ENCODE results near the gene ATXN7L3.

The ATXN7L3 gene

DNA sequence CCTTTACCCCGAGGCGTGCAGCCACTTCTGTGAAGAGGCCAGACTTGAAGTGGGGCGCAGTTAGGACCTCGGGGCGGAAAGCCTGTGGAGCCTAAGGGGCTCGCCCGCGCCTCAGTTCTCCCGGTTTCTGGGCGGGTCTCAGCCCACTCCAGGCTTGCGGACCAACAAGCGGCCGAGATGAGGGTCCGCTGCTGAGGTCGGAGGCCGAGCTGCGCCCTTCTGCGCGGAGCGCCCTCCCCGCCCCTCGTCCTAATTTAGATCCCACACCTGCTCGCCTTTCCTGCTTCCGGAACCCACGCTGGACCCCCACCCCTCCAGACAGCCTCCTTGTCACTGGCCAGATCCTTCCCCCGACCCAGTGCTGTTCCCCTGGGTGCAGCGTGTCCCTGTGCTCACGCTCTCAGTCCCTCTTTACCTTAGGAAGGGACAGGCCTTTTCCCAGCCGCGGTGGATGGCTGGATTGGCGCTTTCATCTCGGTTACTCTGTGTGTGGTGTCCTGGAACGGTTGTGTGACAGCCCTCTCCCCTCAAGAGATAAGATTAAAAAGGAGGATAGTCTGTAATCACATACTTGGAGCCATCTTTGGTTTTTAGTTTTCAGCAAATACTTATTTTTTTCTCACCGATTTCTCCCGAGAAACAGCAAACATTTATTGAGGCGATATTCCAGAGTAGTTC is 933 bp upstream of the ATXN7L3 start:
- peak overlapping the region; percentile 81 for H3K4me3 ChIP-seq (ENCODE audit: low read length)
- no peak for TF ChIP-seq ZNF274 (IDR thresholded peaks at IDR 0.05; ENCODE audit: low read depth, low read length)

DNA sequence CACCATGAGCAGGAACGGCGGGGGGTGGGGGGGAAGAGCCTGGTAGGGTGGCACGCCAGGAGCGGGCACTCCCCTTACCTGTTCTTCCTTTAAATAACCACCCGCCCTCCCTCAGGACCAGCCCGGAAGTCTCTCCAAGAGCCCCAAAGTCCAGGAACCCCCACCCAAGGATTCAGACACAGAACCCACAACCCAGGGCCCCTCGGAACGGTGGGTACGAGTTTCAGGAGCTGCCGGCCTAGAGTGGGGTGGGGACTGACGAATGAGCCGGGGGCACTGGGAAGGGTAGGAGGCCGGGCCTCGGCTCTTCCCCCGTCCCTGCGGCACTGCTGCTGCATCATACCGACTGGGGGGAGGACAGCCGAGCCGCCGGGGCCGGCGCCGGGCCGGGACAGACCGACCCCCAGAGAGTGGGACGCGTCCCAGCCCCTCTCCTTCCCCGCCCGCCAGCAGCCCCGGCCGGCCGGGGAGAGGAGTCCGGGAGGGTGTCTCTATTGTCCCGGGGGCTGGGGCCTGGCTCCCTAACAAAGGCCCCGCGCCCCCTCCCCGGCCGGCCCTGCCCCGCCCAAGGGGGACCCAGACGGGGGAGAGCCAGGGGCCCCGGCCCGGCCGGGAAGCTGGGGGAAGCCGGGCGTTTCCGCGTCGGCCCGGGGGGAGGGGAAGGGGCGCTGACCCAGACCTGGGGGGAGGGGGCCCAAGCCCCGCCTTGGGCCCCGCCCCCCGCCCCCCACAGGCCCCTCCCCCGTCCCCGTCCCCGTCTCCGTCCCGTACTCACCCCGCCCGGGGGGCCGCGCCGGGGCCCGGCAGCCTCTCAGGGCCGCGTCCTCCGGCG is 747 bp downstream of the ATXN7L3 start:
- TF ChIP-seq ZNF274 (IDR thresholded peaks at IDR 0.05; ENCODE audit: low read depth, low read length) = no peak
- H3K4me3 ChIP-seq (ENCODE audit: low read length) = peak overlapping the region; percentile 93

DNA sequence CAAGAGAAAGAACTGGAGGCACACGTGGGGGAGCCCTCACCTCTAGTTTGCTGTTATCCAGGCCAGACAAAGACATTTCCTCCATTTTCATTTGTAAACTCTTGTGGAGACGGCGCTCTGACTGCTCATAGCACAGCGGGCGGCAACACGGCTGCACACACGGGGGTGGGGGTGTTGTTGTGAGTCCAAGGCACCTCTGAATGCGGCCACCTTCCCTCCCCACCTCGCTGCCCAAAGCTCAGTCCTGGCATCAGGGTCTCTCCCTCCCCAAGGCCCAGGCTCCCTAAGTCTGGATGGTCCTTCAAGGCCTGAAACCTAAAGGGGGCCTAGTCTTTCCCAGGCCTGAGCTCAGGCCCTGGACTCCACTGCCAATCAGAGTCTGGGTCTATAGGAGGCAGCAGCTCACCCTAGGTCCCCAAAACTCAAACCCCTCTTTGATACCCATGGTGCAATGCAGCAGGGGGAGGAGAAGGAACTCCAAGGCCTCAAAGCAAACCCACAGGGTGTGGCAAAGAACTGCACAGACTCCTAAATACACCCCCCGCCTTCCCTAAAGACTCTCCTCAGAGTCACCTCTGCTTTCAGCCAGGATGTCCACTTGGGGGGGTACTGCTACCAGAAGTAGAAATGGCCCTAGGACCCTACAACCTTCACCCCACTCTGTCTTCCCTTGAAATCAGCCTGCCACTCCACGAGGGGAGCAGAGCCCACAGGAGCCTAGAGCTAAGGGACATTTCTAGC is 1.5 kb downstream of the ATXN7L3 start:
- TF ChIP-seq ZNF274 (IDR thresholded peaks at IDR 0.05; ENCODE audit: low read depth, low read length) = no peak
- peak overlapping the region; percentile 93 for H3K4me3 ChIP-seq (ENCODE audit: low read length)

DNA sequence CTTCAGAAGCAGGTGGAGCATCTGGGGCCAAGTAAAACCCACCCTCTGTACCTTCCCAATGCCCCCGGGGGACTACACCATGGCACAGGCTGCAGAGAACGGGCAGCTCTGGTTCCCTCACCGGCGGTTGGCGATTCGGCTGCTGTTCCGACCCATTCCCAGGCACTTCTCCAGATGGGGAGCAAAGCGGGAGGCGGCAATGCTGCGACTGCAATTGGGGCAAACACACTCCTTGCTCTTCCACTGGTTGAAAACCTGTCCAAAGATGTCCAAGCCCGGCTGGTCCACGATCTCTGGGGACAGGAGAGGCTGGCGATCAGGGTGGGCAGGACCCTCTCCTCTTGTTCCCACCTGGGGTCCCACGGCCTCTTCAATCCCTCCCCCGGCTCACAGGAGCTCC is 2.6 kb downstream of the ATXN7L3 start:
- no peak overlapping the region for H3K4me3 ChIP-seq (ENCODE audit: low read length)
- TF ChIP-seq ZNF274 (IDR thresholded peaks at IDR 0.05; ENCODE audit: low read depth, low read length) = no peak

DNA sequence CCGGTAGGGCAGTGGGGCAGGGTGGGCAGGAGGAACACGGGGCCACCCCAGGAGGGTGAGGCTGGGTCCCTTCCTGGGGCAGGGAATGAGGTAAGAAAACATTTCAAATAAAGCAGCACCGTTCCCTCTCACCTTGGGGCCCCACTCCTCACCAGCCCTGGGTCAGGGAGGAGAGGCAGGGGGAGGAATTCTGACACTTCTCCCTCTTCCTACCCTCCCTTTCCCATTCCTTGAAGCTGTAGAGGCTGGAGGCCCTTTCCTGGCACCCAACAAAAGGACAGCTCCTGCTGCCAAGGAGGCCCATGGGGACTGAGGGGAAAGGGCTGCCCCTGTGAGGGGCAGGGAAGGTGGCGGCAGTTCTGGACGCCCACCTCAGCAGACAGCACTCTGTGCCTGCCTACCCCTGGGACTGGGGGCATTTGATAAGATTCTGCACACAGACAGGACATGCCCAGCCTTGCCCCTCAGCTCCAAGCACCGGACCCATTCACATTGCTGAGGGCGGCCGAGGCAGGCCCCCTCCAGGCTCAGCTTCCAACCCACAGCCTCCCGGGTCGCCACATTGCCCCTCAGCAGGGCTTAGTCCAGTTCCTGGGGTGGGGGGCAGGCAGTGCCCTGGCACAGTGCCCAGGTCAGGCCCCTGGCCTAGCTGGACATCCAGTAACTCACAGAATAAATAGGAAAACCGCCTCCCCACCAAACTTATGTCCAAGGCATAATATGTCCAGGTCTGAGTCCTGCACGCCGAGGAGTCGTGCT is 6.2 kb downstream of the ATXN7L3 start:
- H3K4me3 ChIP-seq (ENCODE audit: low read length) = no peak overlapping the region
- no peak for TF ChIP-seq ZNF274 (IDR thresholded peaks at IDR 0.05; ENCODE audit: low read depth, low read length)

DNA sequence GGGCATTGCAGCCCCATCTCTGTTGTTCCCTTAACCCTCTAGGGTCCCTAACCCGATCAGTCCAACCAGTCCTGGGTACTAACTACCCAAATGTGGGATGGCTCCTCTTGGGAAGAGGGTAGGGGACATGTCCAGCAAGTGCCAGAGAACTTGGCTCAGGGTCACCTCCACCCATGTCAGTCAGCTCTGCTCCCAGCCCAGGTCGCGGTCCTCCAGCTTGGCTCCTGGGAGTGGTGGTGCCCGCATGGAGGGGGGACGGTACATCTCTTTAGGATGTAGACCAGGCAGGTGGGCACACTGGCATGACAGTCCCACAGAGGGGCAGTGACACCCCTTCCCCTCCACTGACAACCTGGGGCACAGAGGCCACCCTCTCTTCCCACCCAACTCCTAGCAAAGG is 6.9 kb downstream of the ATXN7L3 start:
- TF ChIP-seq ZNF274 (IDR thresholded peaks at IDR 0.05; ENCODE audit: low read depth, low read length) = no peak
- H3K4me3 ChIP-seq (ENCODE audit: low read length) = no peak overlapping the region

DNA sequence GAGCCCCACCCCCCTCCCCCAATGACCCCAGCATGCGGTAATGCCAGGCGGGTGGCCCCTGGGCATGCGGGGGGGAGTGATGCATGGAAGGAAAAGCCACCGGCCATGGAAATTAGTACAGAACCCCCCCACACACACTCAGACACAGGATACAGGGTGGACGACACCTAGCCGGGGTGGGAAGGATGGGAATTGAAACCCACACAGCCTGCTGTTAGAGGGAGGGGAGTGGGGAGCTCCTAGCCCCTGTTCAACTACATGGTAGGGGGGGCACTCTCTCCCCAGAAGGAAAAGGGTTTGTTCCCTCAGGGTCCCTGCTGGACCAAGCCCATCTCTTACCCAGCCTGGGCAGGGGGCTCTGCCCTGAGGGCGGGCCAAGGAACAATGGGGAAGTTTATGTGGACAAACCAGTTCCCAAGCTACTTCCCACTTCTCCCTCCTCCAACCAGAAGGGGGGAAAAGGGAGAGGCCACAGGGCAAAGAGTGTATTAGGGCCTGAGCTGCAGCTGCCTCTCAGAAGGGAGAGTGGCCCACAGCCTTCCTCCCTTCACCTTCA is 7.7 kb downstream of the ATXN7L3 start:
- no peak for TF ChIP-seq ZNF274 (IDR thresholded peaks at IDR 0.05; ENCODE audit: low read depth, low read length)
- no peak overlapping the region for H3K4me3 ChIP-seq (ENCODE audit: low read length)

DNA sequence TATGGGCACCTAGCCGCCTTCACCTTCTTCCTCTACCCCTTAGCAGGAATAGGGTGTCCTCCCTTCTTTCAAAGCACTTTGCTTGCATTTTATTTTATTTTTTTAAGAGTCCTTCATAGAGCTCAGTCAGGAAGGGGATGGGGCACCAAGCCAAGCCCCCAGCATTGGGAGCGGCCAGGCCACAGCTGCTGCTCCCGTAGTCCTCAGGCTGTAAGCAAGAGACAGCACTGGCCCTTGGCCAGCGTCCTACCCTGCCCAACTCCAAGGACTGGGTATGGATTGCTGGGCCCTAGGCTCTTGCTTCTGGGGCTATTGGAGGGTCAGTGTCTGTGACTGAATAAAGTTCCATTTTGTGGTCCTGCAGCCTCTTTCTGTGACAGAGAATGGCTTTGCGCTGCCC is 8.3 kb downstream of the ATXN7L3 start:
- TF ChIP-seq ZNF274 (IDR thresholded peaks at IDR 0.05; ENCODE audit: low read depth, low read length) = no peak
- no peak overlapping the region for H3K4me3 ChIP-seq (ENCODE audit: low read length)

DNA sequence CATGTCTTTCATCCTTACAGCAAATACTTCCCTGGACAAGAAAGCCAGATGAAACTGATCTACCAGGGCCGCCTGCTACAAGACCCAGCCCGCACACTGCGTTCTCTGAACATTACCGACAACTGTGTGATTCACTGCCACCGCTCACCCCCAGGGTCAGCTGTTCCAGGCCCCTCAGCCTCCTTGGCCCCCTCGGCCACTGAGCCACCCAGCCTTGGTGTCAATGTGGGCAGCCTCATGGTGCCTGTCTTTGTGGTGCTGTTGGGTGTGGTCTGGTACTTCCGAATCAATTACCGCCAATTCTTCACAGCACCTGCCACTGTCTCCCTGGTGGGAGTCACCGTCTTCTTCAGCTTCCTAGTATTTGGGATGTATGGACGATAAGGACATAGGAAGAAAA is 9.2 kb downstream of the ATXN7L3 start:
- TF ChIP-seq ZNF274 (IDR thresholded peaks at IDR 0.05; ENCODE audit: low read depth, low read length) = no peak
- no peak overlapping the region for H3K4me3 ChIP-seq (ENCODE audit: low read length)

DNA sequence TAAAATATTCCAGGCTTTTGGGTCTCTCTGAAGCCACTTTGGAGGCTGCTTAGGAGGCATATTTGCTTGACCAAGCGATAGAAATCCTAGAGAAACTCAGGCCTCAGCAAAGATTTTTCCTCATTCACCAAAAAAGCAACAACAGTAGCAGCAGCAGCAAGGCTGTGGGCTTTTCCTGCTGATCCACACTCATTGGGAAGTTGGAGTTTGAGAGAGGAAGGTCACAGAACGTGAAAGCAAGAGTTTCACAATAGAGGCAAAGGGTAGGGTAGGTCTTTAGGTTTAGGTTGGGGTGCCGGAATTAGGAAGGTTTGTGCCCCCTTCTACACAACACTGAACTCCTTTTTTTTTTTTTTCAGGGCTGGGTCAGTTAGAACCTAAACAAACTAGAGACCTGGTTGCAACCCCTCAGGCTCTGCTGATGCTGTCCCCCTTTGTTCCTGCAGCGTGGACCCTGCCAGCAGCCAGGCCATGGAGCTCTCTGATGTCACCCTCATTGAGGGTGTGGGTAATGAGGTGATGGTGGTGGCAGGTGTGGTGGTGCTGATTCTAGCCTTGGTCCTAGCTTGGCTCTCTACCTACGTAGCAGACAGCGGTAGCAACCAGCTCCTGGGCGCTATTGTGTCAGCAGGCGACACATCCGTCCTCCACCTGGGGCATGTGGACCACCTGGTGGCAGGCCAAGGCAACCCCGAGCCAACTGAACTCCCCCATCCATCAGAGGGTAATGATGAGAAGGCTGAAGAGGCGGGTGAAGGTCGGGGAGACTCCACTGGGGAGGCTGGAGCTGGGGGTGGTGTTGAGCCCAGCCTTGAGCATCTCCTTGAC is 10.9 kb downstream of the ATXN7L3 start:
- TF ChIP-seq ZNF274 (IDR thresholded peaks at IDR 0.05; ENCODE audit: low read depth, low read length) = no peak
- H3K4me3 ChIP-seq (ENCODE audit: low read length) = no peak overlapping the region; the same call in 1 of the 2 replicates

DNA sequence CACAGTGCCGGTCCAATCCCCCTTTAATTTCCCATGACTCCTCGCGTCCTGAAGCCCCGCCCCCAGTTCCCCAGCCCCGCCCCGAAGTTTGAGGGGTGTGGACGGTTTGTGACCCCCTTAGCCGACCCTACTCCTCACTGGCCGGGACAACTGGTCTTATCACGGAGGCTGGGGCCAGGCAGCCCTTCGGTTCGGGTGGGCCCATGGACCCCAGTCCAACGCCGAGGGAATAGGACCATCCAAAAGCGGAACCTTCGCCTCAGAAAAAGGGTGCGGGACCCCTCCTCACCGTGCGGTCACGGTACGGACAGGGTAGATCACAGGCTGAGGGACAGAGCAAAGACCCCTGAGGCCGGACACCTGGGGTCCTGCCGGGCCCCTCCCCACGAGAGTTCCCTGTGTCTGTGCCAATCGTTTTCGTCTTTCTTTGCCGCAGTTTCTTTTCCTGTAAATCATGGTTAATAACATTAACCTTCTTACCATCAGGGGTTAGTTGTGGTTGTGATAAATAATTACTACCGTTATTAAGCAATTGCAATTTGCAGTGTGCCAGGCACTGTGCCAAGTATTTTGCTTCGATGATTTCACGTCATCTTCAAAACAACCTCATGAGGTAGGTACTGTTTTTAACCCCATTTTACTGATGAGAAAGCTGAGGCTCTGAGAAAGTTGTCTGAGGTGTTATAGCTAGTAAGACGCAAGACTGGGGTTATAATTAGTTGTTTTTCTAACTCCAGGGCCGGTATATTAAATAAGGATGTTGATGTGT is 12.4 kb downstream of the ATXN7L3 start:
- TF ChIP-seq ZNF274 (IDR thresholded peaks at IDR 0.05; ENCODE audit: low read depth, low read length) = no peak
- peak overlapping the region; percentile 95 for H3K4me3 ChIP-seq (ENCODE audit: low read length)

All from GM08714 (cell line).